Measurements from ENCODE around the gene ZNF488. TPM values are rescaled to one million over a fixed set of nuclear protein-coding genes. Genes with fewer than 3 reads are reported as not detected.

Gene ZNF488
- total and polyA plus RNA-seq, 8 donors: 0.09 to 0.16 TPM; not detected in 6

GRCh38 chr10:47318706-47319105 lies 65.4 kb downstream of the ZNF488 start:
- ATAC-seq: no peak
- Histone ChIP-seq H3K36me3 (no peaks in the 10 kb centered on the region), H3K4me1 (no peaks in the 10 kb centered on the region), H3K9me3 (no peaks in the 10 kb centered on the region), H3K27me3 (no peaks in the 10 kb centered on the region), H3K4me3 (no peak overlapping the region), H3K27ac (no peak overlapping the region)
- no peak for DNase-seq
- intact Hi-C loops (cut with DNase I): loop anchor here in 1 of 3 donors (10.0 kb wide), 1 partner anchor 294 kb away; no protein-coding TSS in a partner anchor
- TF ChIP-seq CTCF (IDR thresholded peaks at IDR 0.05): no peak
- no peak for FAIRE-seq
- 46 to 83% methylated on average over 9 of the region's 9 CpGs for WGBS, 2 donors

GRCh38 chr10:47317251-47317650 lies 66.8 kb downstream of the ZNF488 start:
- 76 to 86% methylated on average over 4 of the region's 4 CpGs for WGBS, 2 donors
- Histone ChIP-seq H3K36me3 (peaks cover 0 to 5% (median 5%) of the 10 kb centered on the region in 3 donors), H3K4me1 (no peaks in the 10 kb centered on the region), H3K27me3 (no peaks in the 10 kb centered on the region), H3K4me3 (no peak overlapping the region), H3K9me3 (no peaks in the 10 kb centered on the region), H3K27ac (no peak overlapping the region)
- no peak for TF ChIP-seq CTCF (IDR thresholded peaks at IDR 0.05)
- intact Hi-C loops (cut with DNase I): loop anchor here in 1 of 3 donors (10.0 kb wide), 1 partner anchor 292 kb away; no protein-coding TSS in a partner anchor
- DNase-seq: no peak
- ATAC-seq: no peak
- FAIRE-seq: no peak

- H3K36me3 ChIP-seq: peaks cover 0 to 5% (median 5%) of the 10 kb centered on the region in 3 donors
- no peak overlapping the region for H3K27ac ChIP-seq
- intact Hi-C loops (cut with DNase I): loop anchor here in 1 of 3 donors (10.0 kb wide), 1 partner anchor 291 kb away; no protein-coding TSS in a partner anchor
- no peak overlapping the region for H3K4me3 ChIP-seq
- WGBS, 2 donors: 82 to 88% methylated on average over 5 of the region's 5 CpGs
- ATAC-seq (no peak), DNase-seq (no peak), FAIRE-seq (no peak)
- no peaks in the 10 kb centered on the region for H3K27me3 ChIP-seq
- no peaks in the 10 kb centered on the region for H3K9me3 ChIP-seq
- H3K4me1 ChIP-seq: peaks cover 2 to 7% (median 4%) of the 10 kb centered on the region in 3 donors
- no peak for TF ChIP-seq CTCF (IDR thresholded peaks at IDR 0.05)
Observed at GRCh38 chr10:47316131-47316530, 68.0 kb downstream of the ZNF488 start.

Other genes with a start within 250 kb of the ZNF488 start
- 10 to 100 TPM in 4 of 6 donors, 1 to 10 TPM in 2; 2.5 to 13.7 (median 12.3) TPM for gene GDF10, start 84.1 kb downstream of the ZNF488 start, total RNA-seq
- gene GDF10, start 84.1 kb downstream of the ZNF488 start, polyA plus RNA-seq: 1 to 10 TPM; 2.0 to 4.5 TPM
- gene GDF2, start 61.8 kb downstream of the ZNF488 start, total RNA-seq: not detected
- gene GDF2, start 61.8 kb downstream of the ZNF488 start, polyA plus RNA-seq: not detected
- gene RBP3, start 35.9 kb downstream of the ZNF488 start, total RNA-seq: not detected
- not detected for gene RBP3, start 35.9 kb downstream of the ZNF488 start, polyA plus RNA-seq
- under 1 TPM in 2 of 6 donors, not detected in 4; 0.15 to 0.84 TPM for gene ANXA8, start 99.8 kb upstream of the ZNF488 start, total RNA-seq
- 1 to 10 TPM in 1 of 2 donors, under 1 TPM in 1; 0.33 to 2.1 TPM for gene ANXA8, start 99.8 kb upstream of the ZNF488 start, polyA plus RNA-seq
- not detected for gene FAM25G, start 107.4 kb upstream of the ZNF488 start, total RNA-seq
- not detected for gene FAM25G, start 107.4 kb upstream of the ZNF488 start, polyA plus RNA-seq
- gene AGAP9, start 139.3 kb upstream of the ZNF488 start, total RNA-seq: 10 to 100 TPM in 1 of 6 donors, 1 to 10 TPM in 5; 3.8 to 11.5 (median 8.1) TPM
- 10 to 100 TPM; 20.7 to 35.7 TPM for gene AGAP9, start 139.3 kb upstream of the ZNF488 start, polyA plus RNA-seq